Endometrial microvascular endothelial cells (primary cell): ENCODE data around the gene BCAS1. TPM values are rescaled to one million over a fixed set of nuclear protein-coding genes. Genes with fewer than 3 reads are reported as not detected.
"Not testable (repeated sequence)": the region's sequence is repeated elsewhere in the genome, so short reads cannot be mapped to it uniquely, and the experiment has no call there.

Source experiments
- in situ Hi-C: cut with HindIII; loops from 2 replicates; pipeline ENCODE4 v1.10.0; 2017; ENCODE audit warnings: low sequenced_read_pairs, low pct_unique_long_range_greater_than_20kb; ENCODE audit errors: inconsistent ontology term
- total RNA-seq: library from RNA; depleted of rRNA; stranded (reverse); fragments of >200 nt; gene quantifications from one replicate; pipeline ENCODE4 v1.2.3, GENCODE V29; 2015; ENCODE audit errors: inconsistent ontology term

BCAS1 gene
- total RNA-seq, 1 donor from 2014 or later = not detected

DNA sequence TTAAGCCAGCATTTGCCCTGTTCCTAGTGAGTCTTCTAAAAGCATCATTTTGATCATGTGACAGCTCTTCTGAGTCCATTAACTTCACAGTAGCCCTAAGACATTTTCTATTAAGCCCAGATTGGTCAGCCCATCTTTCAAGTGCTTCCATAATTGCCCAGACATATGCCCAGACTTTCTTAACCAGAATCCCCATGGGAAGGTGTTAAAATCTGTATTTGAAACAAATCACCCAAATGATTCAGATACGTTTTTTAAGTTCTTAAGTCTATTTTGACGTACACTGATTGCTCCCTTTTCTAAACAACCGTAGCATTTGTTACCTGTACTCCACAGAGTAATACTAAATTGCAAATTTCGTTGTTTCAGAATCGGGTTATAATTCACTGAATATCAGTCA lies 89.3 kb downstream of the BCAS1 start:
- in situ Hi-C loops = no loop called here

GRCh38 chr20:53980031-53980465 lies 90.3 kb downstream of the BCAS1 start:
- in situ Hi-C loops = no loop called here

DNA sequence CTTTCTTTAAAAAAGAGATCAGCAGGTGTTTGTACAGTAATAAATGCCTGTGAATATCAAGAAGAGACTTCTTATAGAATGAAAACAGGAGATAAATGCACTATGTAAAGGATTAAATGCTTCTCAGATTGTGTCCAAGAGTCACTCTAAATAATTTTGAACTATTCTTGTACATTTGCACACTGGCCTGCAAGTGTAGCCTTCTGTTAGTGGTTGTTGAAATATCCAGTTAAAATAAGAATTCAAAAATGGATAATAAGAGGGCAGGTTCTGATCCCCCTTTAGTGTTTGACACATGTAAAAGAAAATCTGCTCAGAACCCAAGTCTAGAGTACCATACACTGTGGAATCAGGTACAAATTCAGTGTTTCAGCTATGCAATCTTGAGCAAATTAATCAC lies 91.9 kb downstream of the BCAS1 start:
- in situ Hi-C loops = no loop called here

DNA sequence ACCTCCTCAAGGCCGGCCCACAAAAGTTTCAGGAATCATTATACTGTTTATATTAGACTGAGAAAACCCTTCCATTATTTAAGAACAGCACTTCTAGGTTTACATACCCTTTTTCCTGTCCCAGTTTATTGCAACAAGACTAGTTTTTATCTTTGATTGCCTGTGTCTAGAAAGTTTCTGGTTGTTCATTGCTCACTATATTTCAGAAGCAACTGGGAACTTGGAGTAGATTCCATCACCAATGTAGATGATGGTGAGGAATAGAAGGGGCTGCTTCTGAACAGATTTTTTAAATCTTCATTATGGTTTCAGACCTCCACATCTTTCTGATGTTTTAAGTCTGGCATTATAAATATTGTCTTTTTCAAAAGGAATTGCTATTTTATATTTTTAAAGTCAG lies 93.0 kb downstream of the BCAS1 start:
- in situ Hi-C loops = no loop called here

DNA sequence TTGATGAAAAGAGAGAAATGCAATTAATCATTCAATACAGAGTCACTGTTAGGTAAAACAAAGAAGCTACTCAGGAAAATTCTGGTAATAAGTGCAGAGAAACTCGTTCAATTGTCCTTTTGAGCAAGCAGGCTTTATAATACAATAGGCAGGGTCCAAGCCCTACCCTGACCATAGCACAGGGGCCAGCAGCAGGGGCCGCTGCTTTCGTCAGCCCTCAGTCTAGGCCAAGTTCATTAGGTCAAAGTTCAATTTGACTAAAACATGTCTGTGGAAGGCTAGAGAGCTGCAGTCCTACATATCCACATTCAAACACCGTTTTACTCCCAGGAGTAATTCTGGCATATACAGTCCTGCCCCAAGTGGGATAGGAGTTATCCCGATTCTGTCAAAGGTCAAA lies 94.6 kb downstream of the BCAS1 start:
- in situ Hi-C loops = no loop called here

GRCh38 chr20:53974785-53975555 lies 95.4 kb downstream of the BCAS1 start:
- in situ Hi-C loops = no loop called here

DNA sequence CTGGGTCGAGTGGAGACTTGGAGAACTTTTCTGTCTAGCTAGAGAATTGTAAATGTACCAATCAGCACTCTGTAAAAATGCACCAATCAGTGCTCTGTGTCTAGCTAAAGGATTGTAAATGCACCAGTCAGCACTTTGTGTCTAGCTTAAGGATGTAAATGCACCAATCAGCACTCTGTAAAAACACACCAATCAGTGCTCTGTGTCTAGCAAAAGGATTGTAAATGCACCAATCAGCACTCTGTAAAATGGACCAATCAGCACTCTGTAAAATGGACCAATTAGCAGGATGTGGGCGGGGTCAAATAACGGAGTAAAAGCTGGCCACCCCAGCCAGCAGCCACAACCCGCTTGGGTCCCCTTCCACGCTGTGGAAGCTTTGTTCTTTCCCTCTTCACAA lies 96.5 kb downstream of the BCAS1 start:
- in situ Hi-C loops = not testable (repeated sequence)

GRCh38 chr20:53972179-53972578 lies 98.2 kb downstream of the BCAS1 start:
- in situ Hi-C loops = no loop called here

DNA sequence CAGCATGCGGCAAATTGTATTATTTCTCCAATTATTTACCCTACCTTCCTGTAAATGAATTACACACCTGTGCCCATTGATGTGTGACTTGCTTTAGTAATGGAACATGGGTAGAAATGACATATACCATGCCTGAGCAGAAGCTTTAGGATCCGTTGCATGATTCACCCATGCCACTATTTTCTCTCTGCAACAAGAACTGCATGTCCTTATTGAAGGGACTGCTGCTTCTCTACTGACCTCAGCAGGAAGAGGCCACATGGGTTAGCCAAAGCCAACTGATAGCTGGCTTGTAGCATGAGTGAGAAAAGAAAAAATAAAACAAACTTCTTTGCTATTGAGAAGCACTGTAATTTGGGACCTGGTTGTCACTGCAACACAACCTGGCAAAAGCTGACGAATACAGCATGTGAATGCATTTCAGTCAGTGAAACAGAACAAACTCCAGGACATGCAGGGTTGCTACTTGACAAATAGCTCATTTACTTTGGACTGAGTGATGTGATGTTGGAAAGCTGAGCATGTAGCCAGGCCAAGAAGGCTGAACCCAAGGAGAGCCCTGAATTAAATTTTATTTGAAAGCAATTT lies 99.2 kb downstream of the BCAS1 start:
- in situ Hi-C loops = no loop called here

DNA sequence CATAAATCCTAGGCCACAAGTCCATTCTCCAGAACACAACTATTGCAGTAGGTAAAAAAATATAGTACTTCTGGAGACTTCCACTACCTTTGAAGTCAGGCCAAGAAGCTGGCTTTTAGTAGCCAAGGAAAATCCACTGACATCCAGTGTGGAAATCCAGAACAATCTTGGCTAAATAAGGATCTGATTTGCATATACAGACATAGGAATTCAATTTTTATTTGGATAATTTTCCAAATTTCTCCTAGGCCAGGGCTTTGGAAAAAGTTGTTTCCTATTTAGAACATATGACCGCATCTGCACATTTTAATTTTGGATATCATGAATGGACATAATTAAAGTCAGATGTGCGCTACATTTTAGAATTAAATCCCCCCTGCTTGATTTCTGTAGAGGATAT lies 100.2 kb downstream of the BCAS1 start:
- in situ Hi-C loops = no loop called here

GRCh38 chr20:53967527-53967926 lies 102.9 kb downstream of the BCAS1 start:
- in situ Hi-C loops = no loop called here

- in situ Hi-C loops = no loop called here
Observed at GRCh38 chr20:53966774-53967398, 103.5 kb downstream of the BCAS1 start.

DNA sequence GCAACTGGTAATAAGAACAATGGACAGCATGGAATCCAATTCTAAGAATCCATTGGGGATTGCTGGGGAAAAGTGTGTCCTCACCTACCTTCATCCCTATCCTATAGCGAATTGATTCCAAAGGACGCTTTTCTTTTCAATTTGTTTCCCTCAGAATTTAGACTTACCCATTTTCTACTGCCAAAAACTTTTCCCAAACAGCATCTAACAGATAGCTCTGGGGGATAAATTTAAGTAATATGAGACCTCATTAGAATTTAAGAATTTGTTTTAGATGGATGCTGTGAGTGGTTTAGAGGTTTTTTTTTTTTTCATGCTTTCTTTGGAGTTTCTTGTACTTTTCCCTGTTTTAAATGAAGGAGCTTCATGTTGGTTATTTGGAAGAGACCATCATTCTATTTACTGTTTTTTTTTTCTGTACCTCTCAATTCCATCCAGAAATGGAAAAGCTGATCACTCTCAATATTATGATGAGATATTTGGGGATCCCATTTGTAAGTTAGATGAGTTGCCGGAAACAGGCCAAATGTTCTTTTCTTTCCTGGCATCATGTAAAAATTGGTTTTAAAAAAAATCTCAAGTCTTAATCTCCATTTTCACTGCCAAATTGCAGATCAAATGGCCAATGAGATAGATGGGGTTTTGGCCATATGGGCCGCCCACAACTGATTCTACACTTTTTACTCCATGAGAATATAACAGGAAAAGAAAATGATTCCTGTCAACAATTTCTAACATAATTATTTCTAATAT lies 105.7 kb downstream of the BCAS1 start:
- in situ Hi-C loops = no loop called here

DNA sequence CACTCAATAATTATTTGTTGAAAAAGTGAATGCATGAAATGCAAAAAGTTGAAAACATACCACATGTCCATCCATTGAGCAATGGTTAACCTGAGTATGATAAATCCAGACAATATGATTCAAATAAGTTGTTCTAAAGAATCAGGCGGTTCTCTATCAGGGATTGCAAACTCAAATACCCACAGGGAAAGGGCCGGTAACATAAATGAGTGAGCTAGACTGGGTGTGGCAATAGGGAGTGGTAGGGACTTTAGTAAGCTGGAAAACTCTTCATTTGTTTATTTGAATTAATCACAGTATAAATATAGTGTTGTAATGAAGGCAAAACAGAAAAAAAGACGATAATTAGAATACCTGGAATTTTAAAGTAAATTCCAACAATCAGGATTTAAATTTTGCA lies 106.3 kb downstream of the BCAS1 start:
- in situ Hi-C loops = no loop called here

DNA sequence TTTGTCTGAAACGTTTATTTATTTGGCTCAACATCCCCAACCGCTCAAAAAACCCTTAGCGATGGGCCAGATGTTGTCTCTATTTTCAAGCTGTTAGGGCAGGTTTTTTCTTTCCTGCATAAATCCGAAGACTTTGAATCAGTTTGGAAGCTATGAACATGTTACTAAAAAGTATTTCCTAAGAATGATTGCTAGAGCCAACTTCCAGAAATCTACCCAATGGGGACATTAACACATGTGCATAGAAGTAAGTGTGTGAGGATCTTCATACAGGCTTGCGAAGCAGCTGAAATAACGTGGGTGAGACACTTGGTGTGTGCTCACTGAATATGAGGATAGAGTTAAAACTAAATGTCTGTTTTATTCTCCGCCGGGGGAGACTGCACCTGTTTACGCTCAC lies 106.8 kb downstream of the BCAS1 start:
- in situ Hi-C loops = no loop called here

- in situ Hi-C loops = no loop called here
Observed at GRCh38 chr20:53962388-53962787, 108.0 kb downstream of the BCAS1 start.

GRCh38 chr20:53961527-53961926 lies 108.9 kb downstream of the BCAS1 start:
- in situ Hi-C loops = no loop called here

DNA sequence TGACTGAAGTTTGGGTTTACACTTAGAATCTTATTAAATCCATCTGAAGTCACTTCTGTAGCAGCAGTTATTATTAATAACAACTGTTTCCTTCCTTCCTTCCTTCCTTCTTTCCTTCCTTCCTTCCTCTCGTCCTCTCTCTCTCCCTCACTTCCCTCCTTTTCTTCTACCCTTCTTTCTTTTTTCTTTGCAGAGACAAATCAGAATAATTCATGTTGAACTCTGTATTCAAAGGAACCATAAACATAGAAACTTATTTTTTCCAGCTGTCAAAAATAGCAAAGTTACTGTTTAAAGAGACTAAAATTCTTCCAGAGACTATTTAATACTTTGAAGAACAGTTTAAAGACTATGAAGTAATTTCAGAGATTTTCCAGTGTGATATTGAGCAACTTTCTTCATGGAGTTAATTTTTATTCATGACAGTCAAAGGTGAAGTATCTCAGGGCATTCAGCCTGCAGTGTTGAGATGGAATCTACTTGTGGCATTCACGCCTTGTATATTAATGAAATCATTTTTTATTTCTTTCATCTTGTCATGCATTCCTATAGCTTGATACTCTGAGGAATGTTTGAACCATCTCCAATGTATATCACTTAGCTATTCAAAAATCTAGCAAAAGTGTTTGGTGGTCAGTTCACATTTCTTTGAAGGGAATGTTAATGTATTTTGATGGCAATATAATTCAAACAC lies 109.7 kb downstream of the BCAS1 start:
- in situ Hi-C loops = no loop called here
